ENCODE data around the gene STAT5A. TPM values are rescaled to one million over a fixed set of nuclear protein-coding genes. Genes with fewer than 3 reads are reported as not detected.

The STAT5A gene
- total RNA-seq, 1 experiment from 2014 or later = 6.6 TPM

GRCh38 chr17:42271006-42271778 lies 17.1 kb upstream of the STAT5A start:
- TF ChIP-seq OVOL2 (CRISPR knock-in tag; IDR thresholded peaks at IDR 0.05; ENCODE audit: borderline replicate concordance) (no peak), ZNF425 (CRISPR knock-in tag; conservative IDR thresholded peaks at IDR 0.05) (no peak), NFYB (CRISPR knock-in tag; conservative IDR thresholded peaks at IDR 0.05; ENCODE audit: low read depth) (no peak)
- TF ChIP-seq, protein P1, sequence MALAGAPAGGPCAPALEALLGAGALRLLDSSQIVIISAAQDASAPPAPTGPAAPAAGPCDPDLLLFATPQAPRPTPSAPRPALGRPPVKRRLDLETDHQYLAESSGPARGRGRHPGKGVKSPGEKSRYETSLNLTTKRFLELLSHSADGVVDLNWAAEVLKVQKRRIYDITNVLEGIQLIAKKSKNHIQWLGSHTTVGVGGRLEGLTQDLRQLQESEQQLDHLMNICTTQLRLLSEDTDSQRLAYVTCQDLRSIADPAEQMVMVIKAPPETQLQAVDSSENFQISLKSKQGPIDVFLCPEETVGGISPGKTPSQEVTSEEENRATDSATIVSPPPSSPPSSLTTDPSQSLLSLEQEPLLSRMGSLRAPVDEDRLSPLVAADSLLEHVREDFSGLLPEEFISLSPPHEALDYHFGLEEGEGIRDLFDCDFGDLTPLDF (CRISPR knock-in tag; IDR thresholded peaks at IDR 0.05) = no peak
- POLR2A ChIA-PET = no interaction called here

DNA sequence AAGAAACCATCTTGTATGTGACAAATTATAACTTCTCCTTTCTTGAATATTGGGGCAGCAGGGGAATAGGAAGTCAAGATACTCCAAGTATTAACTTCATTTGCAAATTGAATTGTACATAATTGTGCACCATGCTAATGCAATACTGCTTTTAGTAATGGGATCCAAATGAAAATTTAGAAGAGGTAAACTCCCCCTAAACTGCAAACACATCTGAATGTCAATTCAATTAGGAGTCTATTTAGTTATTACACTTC lies 16.6 kb upstream of the STAT5A start:
- Mint-ChIP-seq H3K4me1 (peaks cover 50% of the 10 kb centered on the region), H3K9me3 (no peaks in the 10 kb centered on the region), H3K27me3 (ENCODE audit: low read depth) (no peaks in the 10 kb centered on the region), H3K4me3 (no peak overlapping the region), H3K27ac (no peak overlapping the region), H3K36me3 (no peaks in the 10 kb centered on the region)
- ChIA-PET POLR2A (no interaction called here), CTCF (interaction anchor here (4.2 kb wide), 1 partner anchor 49 kb away, joined by 21 read pairs; no protein-coding TSS in a partner anchor)
- TF ChIP-seq ZNF425 (CRISPR knock-in tag; conservative IDR thresholded peaks at IDR 0.05) = no peak
- no peak for TF ChIP-seq ZNF232 (CRISPR knock-in tag; IDR thresholded peaks at IDR 0.05)
- no peak for TF ChIP-seq SOX15 (CRISPR knock-in tag; IDR thresholded peaks at IDR 0.05)
- no peak for TF ChIP-seq FOXP1 (CRISPR knock-in tag; IDR thresholded peaks at IDR 0.05; ENCODE audit: borderline replicate concordance)
- no peak for TF ChIP-seq CDX4 (CRISPR knock-in tag; IDR thresholded peaks at IDR 0.05; ENCODE audit: borderline replicate concordance)
- TF ChIP-seq, protein P2, sequence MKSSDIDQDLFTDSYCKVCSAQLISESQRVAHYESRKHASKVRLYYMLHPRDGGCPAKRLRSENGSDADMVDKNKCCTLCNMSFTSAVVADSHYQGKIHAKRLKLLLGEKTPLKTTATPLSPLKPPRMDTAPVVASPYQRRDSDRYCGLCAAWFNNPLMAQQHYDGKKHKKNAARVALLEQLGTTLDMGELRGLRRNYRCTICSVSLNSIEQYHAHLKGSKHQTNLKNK (CRISPR knock-in tag; IDR thresholded peaks at IDR 0.05) = no peak
- TF ChIP-seq, protein P3, sequence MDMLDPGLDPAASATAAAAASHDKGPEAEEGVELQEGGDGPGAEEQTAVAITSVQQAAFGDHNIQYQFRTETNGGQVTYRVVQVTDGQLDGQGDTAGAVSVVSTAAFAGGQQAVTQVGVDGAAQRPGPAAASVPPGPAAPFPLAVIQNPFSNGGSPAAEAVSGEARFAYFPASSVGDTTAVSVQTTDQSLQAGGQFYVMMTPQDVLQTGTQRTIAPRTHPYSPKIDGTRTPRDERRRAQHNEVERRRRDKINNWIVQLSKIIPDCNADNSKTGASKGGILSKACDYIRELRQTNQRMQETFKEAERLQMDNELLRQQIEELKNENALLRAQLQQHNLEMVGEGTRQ (CRISPR knock-in tag; IDR thresholded peaks at IDR 0.05) = no peak
- TF ChIP-seq, protein P4, sequence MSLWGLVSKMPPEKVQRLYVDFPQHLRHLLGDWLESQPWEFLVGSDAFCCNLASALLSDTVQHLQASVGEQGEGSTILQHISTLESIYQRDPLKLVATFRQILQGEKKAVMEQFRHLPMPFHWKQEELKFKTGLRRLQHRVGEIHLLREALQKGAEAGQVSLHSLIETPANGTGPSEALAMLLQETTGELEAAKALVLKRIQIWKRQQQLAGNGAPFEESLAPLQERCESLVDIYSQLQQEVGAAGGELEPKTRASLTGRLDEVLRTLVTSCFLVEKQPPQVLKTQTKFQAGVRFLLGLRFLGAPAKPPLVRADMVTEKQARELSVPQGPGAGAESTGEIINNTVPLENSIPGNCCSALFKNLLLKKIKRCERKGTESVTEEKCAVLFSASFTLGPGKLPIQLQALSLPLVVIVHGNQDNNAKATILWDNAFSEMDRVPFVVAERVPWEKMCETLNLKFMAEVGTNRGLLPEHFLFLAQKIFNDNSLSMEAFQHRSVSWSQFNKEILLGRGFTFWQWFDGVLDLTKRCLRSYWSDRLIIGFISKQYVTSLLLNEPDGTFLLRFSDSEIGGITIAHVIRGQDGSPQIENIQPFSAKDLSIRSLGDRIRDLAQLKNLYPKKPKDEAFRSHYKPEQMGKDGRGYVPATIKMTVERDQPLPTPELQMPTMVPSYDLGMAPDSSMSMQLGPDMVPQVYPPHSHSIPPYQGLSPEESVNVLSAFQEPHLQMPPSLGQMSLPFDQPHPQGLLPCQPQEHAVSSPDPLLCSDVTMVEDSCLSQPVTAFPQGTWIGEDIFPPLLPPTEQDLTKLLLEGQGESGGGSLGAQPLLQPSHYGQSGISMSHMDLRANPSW (CRISPR knock-in tag; conservative IDR thresholded peaks at IDR 0.05; ENCODE audit: low read depth) = no peak
- TF ChIP-seq PREB (CRISPR knock-in tag; IDR thresholded peaks at IDR 0.05; ENCODE audit: borderline replicate concordance) = no peak
- no peak for TF ChIP-seq NR1H2 (CRISPR knock-in tag; IDR thresholded peaks at IDR 0.05)
- no peak for TF ChIP-seq ZNF263 (CRISPR knock-in tag; IDR thresholded peaks at IDR 0.05; ENCODE audit: low read depth)
- no peak for DNase-seq (ENCODE audit: low spot score)
- ATAC-seq = no peak

More at GRCh38 chr17:42271006-42271778, 17.1 kb upstream of the STAT5A start:
- no peak for ATAC-seq
- Mint-ChIP-seq H3K9me3 (no peaks in the 10 kb centered on the region), H3K4me1 (peaks cover 50% of the 10 kb centered on the region), H3K4me3 (no peak overlapping the region), H3K27me3 (ENCODE audit: low read depth) (no peaks in the 10 kb centered on the region), H3K36me3 (no peaks in the 10 kb centered on the region), H3K27ac (no peak overlapping the region)
- CTCF ChIA-PET = interaction anchor here (4.2 kb wide), 1 partner anchor 49 kb away, joined by 21 read pairs; no protein-coding TSS in a partner anchor
- no peak for DNase-seq (ENCODE audit: low spot score)

All from WTC11 (cell line).